ENCODE results near the gene SMG6. TPM values are rescaled to one million over a fixed set of nuclear protein-coding genes. Genes with fewer than 3 reads are reported as not detected.

The SMG6 gene
- total RNA-seq, 1 donor: 42.7 TPM

GRCh38 chr17:2309338-2310154 is 6.0 kb upstream of the SMG6 start:
- H3K36me3 ChIP-seq (ENCODE audit: insufficient read depth, low read length): no peaks in the 10 kb centered on the region
- H3K27me3 ChIP-seq (ENCODE audit: insufficient read depth, low read length): no peaks in the 10 kb centered on the region
- H3K4me1 ChIP-seq (ENCODE audit: insufficient read depth, low read length): peaks cover 3% of the 10 kb centered on the region
- no peaks in the 10 kb centered on the region for H3K9me3 ChIP-seq (ENCODE audit: low read depth, low read length)
- no peaks in the 10 kb centered on the region for H4K20me1 ChIP-seq (ENCODE audit: insufficient read depth, low read length)
- peak overlapping the region; percentile 5 for H3K27ac ChIP-seq (ENCODE audit: low read depth, low read length)
- no peak overlapping the region for H3K4me2 ChIP-seq (ENCODE audit: insufficient read depth, low read length)
- peak; percentile 84 for DNase-seq (ENCODE audit: insufficient read length, low spot score, missing footprints)
- no peak overlapping the region for H3K4me3 ChIP-seq (ENCODE audit: insufficient read depth, low read length)
- H3K79me2 ChIP-seq (ENCODE audit: insufficient read depth, low read length): peaks cover 28% of the 10 kb centered on the region
- TF ChIP-seq CTCF (IDR thresholded peaks at IDR 0.05; ENCODE audit: extremely low read depth, low read depth, low read length): no peak
- H2AFZ ChIP-seq (ENCODE audit: low read length): no peak overlapping the region

- TF ChIP-seq CTCF (IDR thresholded peaks at IDR 0.05; ENCODE audit: extremely low read depth, low read depth, low read length): no peak
- H3K9me3 ChIP-seq (ENCODE audit: low read depth, low read length): no peaks in the 10 kb centered on the region
- no peaks in the 10 kb centered on the region for H3K27me3 ChIP-seq (ENCODE audit: insufficient read depth, low read length)
- no peak for DNase-seq (ENCODE audit: insufficient read length, low spot score, missing footprints)
- no peak overlapping the region for H3K27ac ChIP-seq (ENCODE audit: low read depth, low read length)
- H3K4me3 ChIP-seq (ENCODE audit: insufficient read depth, low read length): no peak overlapping the region
- H3K79me2 ChIP-seq (ENCODE audit: insufficient read depth, low read length): peaks cover 65% of the 10 kb centered on the region
- H3K36me3 ChIP-seq (ENCODE audit: insufficient read depth, low read length): peaks cover 6% of the 10 kb centered on the region
- H3K4me2 ChIP-seq (ENCODE audit: insufficient read depth, low read length): no peak overlapping the region
- no peak overlapping the region for H2AFZ ChIP-seq (ENCODE audit: low read length)
- peaks cover 9% of the 10 kb centered on the region for H4K20me1 ChIP-seq (ENCODE audit: insufficient read depth, low read length)
- peaks cover 11% of the 10 kb centered on the region for H3K4me1 ChIP-seq (ENCODE audit: insufficient read depth, low read length)
These were observed 1.3 kb upstream of the SMG6 start for GRCh38 chr17:2304931-2305330.

GRCh38 chr17:2302778-2303203 is 794 bp downstream of the SMG6 start:
- H3K4me3 ChIP-seq (ENCODE audit: insufficient read depth, low read length): peak overlapping the region; percentile 98
- peak; percentile 91 for DNase-seq (ENCODE audit: insufficient read length, low spot score, missing footprints)
- peaks cover 11% of the 10 kb centered on the region for H3K4me1 ChIP-seq (ENCODE audit: insufficient read depth, low read length)
- H2AFZ ChIP-seq (ENCODE audit: low read length): peak overlapping the region; percentile 83
- no peaks in the 10 kb centered on the region for H3K27me3 ChIP-seq (ENCODE audit: insufficient read depth, low read length)
- TF ChIP-seq CTCF (IDR thresholded peaks at IDR 0.05; ENCODE audit: extremely low read depth, low read depth, low read length): no peak
- H3K79me2 ChIP-seq (ENCODE audit: insufficient read depth, low read length): peaks cover 75% of the 10 kb centered on the region
- peaks cover 15% of the 10 kb centered on the region for H4K20me1 ChIP-seq (ENCODE audit: insufficient read depth, low read length)
- no peaks in the 10 kb centered on the region for H3K9me3 ChIP-seq (ENCODE audit: low read depth, low read length)
- H3K4me2 ChIP-seq (ENCODE audit: insufficient read depth, low read length): peak overlapping the region; percentile 99
- H3K36me3 ChIP-seq (ENCODE audit: insufficient read depth, low read length): peaks cover 13% of the 10 kb centered on the region
- peak overlapping the region; percentile 84 for H3K27ac ChIP-seq (ENCODE audit: low read depth, low read length)

- DNase-seq (ENCODE audit: insufficient read length, low spot score, missing footprints): no peak
- Histone ChIP-seq H3K79me2 (ENCODE audit: insufficient read depth, low read length) (peaks cover 84% of the 10 kb centered on the region), H3K4me1 (ENCODE audit: insufficient read depth, low read length) (peaks cover 11% of the 10 kb centered on the region), H3K27me3 (ENCODE audit: insufficient read depth, low read length) (no peaks in the 10 kb centered on the region), H3K36me3 (ENCODE audit: insufficient read depth, low read length) (peaks cover 28% of the 10 kb centered on the region), H2AFZ (ENCODE audit: low read length) (no peak overlapping the region), H3K4me2 (ENCODE audit: insufficient read depth, low read length) (no peak overlapping the region), H3K9me3 (ENCODE audit: low read depth, low read length) (no peaks in the 10 kb centered on the region), H3K4me3 (ENCODE audit: insufficient read depth, low read length) (no peak overlapping the region), H3K27ac (ENCODE audit: low read depth, low read length) (no peak overlapping the region), H4K20me1 (ENCODE audit: insufficient read depth, low read length) (peaks cover 24% of the 10 kb centered on the region)
- no peak for TF ChIP-seq CTCF (IDR thresholded peaks at IDR 0.05; ENCODE audit: extremely low read depth, low read depth, low read length)
These were observed 3.8 kb downstream of the SMG6 start for GRCh38 chr17:2299756-2300155.

Data from osteoblast (primary cell).